Choroid plexus epithelial cell (primary cell): ENCODE measurements around the gene BCL2L13.
A peak's percentile ranks its signal among the peaks of the same experiment; 100 is the strongest.

Experiments
- DNase-seq: peaks from one replicate; pipeline ENCODE4 v3.0.0-alpha.2; 2010; ENCODE audit warnings: low read depth
- H3K4me3 ChIP-seq: 2 replicates; pipeline ENCODE4 v1.5.1; 2011; ENCODE audit warnings: low read depth, mild to moderate bottlenecking, control low read depth, low read length, moderate library complexity
- TF ChIP-seq, protein P1 (sequence below): conservative IDR thresholded peaks from 2 replicates; pipeline ENCODE4 v1.5.1; 2011; ENCODE audit warnings: low read depth, mild to moderate bottlenecking, control low read depth, inconsistent platforms, low read length, moderate library complexity

The BCL2L13 gene

DNA sequence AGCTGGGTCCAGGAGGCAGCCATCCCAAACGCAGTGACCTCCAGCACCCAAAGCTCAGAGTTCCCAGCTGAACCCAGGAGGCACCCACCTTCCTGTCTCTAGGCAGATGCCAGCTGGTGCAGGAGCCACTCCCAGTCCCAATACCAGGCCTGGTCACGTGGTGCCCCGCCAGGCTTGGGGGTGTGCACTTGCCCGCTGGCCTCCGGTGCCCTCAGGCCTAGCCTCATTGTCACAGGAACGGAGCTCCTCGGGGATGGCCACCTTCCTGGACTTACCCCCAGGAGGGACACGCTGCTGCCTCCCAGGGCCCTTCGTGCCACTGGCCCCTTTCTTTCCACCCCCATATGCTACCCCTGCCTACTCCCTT lies 131.1 kb downstream of the BCL2L13 start:
- H3K4me3 ChIP-seq, result no peak overlapping the region
- TF ChIP-seq, protein P1, sequence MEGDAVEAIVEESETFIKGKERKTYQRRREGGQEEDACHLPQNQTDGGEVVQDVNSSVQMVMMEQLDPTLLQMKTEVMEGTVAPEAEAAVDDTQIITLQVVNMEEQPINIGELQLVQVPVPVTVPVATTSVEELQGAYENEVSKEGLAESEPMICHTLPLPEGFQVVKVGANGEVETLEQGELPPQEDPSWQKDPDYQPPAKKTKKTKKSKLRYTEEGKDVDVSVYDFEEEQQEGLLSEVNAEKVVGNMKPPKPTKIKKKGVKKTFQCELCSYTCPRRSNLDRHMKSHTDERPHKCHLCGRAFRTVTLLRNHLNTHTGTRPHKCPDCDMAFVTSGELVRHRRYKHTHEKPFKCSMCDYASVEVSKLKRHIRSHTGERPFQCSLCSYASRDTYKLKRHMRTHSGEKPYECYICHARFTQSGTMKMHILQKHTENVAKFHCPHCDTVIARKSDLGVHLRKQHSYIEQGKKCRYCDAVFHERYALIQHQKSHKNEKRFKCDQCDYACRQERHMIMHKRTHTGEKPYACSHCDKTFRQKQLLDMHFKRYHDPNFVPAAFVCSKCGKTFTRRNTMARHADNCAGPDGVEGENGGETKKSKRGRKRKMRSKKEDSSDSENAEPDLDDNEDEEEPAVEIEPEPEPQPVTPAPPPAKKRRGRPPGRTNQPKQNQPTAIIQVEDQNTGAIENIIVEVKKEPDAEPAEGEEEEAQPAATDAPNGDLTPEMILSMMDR, result no peak
- no peak for DNase-seq

DNA sequence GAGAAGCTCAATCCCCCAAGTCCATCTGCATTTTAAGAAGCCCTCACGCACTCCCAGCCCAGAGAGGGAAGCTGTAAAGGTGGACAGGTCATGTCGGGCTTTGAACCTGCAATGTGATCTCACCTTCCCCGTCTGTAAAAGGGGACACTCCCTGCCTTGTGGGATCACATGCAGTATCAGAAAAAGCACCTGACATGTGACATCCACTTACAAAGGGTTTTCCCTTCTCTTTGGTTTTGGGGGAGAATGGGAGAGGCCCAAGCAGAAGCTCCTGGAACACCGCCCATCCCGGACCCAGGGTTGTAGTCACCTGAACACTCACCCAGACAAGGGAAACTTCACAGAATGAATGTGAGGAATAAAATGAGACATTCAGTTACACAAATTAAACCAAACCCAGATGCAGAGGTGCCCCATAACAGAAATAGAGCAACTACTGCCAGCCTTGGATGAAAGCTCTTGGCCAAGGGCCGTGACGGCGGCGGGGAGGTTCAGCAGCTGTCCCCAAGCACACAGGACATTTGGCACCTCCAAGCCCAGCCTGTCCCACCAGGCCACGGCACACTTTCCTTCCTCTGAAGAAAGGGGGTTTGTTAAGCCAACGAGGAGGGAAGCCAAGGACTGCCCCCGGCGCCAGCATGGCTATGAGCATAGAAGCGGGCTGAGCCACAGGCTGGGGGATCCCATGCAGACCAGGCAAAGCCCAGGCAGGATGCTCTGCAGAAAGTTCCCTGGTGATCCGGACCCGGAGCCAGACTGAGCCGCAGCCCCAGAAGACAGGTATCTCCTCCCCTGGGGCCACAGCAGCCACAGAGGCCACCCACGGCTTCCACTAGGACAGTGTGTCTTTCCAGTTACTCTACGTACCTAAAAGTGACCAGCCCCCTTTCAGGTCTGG lies 131.9 kb downstream of the BCL2L13 start:
- no peak overlapping the region for H3K4me3 ChIP-seq

DNA sequence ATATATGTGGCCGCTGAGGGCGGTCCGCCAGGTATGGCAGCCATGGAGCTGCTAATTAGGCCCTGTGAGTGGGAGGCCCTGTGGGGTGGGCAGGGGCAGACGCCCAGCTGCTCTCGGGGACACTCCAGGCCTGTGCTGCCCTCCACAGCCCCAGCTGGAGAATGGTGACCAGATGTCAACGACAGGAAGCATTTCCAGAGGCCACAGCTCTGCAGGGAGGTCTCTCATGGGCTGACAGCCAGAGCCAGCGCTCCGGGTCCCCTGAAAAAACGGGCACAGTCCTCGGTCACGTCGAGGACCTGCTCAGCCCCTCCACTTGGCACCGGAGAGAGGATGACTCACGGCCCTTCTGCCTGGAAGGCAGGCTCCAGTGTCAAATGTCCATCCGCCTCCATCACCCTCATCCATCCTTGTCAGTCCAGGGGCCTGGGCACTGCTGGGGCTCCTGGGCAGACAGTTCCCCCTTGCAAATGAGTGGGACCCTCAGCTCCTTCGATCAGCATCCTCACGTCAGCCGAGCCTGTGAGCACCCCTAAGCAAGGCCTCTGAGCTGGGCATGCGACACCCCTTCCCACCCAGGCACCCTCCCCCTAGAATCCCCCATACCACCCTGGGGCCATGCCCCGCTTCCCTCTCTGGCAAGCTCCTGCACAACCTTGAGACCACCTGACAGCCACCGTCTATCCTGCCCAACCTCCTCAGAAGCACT lies 133.8 kb downstream of the BCL2L13 start:
- TF ChIP-seq, protein P1, result no peak
- peak overlapping the region; percentile 64 for H3K4me3 ChIP-seq
- DNase-seq, result no peak

More for the DNA sequence above, 131.9 kb downstream of the BCL2L13 start:
- TF ChIP-seq, protein P1, result no peak
- DNase-seq, result no peak

DNA sequence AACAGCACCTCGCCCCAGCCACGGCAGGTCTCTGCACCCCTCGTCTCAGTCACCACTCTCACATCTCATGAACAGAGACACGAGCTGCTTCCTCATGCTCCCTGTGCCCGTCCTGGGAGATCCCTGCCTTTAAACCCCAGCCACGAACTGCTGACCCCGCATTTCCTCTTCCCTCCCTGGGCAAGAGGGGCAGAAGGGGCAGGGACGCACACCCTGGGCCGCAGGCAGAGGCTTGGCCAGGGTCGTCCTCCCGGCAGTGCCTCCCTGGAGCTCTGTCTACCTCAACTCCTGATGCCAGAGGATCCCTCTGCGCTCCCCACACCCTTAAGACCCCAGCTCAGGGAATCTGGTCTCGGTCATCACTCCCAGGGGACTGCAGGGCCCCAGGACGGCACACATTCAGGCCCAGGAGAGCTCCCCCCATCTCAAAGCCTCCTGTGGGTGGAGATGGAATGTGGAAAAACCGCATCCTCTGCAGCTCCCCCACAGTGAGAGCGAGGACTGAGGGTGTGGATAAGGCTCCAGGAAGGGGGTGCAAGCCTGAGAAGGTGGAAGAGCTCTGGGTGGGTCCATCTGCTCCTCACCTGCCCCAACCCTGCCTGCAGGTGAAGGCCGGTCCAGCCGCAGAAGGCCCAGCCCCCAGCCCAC lies 134.5 kb downstream of the BCL2L13 start:
- TF ChIP-seq, protein P1, result no peak
- H3K4me3 ChIP-seq, result peak overlapping the region; percentile 64
- peak; percentile 59 for DNase-seq

DNA sequence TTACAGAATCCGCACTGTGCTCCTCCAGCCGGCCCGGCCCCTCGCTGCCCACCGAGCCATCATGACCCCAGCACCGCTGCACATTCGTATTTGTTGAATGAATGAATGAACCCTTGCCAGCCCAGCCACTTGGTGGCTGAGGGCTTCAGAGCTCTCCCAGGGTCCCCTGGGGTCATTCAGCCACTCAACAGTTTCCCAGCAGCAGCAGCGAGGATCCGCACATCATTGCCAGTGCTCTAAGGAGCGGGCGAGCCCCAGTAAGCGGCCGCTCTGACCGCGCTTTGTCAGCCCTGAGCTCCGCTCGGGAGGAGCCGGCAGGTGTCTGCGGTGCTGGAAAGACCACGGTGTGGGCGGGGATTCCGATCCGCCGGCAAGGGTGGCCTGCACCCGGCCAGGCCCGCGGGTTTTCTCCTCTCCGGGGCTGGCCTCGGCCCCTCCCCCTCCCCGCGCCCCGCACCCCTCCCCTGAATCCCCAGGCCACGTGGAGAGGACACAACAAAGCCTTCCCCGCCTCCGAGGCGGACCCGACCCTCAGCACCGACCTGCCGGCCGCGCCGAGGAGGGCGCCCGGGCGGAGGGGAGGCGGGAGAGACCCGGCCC lies 135.1 kb downstream of the BCL2L13 start:
- TF ChIP-seq, protein P1, result no peak
- peak; percentile 43 for DNase-seq
- H3K4me3 ChIP-seq, result peak overlapping the region; percentile 64

DNA sequence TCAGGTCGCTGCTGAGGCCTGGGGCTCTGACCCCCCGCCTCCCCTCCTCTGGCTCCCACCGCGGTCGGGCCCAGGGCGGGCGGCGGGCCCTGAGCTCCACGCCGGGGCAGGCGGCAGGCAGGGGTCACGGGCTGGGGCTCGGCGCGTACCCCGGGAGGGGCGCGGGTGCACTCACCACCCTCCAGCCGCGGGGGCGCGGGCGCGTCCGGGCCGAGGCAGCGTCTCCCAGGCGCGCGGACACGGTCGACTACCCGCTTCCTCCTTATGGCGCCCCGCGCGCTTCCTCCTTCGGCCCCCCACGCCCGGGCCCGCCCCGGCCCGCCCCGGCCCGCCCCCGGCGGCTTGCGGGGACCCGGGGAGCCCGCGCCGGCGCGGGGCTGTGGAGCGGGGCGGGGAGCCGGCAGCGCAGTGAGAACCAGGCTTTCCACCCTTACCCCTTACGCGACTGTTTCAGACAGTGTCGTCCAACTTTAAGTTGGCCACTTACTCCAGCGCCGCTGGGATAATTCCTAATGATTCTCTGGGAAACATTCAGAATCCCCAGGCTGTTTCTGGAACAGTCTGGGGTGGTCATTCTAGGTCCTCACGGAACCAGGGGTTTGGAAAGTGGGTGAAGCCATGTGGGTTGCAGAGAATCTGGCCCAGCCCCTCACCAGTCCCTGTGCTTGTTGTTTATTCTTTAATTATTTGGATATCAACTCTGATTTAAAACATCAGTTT lies 135.8 kb downstream of the BCL2L13 start, which contains the start of gene BID:
Gene BID, minus strand, starts transcription at position 264 of the 720 bp plus-strand sequence. CDS start 24,353 bp downstream, outside the sequence.
- DNase-seq, result no peak
- TF ChIP-seq, protein P1, result no peak

More for the DNA sequence above, 135.8 kb downstream of the BCL2L13 start, which contains the start of gene BID:
- H3K4me3 ChIP-seq, result peak within 1 kb of the TSS; percentile 64
